CD4-positive, alpha-beta T cell treated with Interferon alpha-2 for 1 hour (primary cell): ENCODE data around the gene STIM2.

Experiments used
- DNase-seq, 2 donors: peaks; one replicate each; pipeline ENCODE4 v3.0.0-alpha.2; 2020 to 2022

The STIM2 gene

GRCh38 chr4:26907731-26908599, 47.3 kb downstream of the STIM2 start:
- no peak for DNase-seq

GRCh38 chr4:26909369-26909768, 48.7 kb downstream of the STIM2 start:
- DNase-seq = no peak

GRCh38 chr4:26911254-26911653, 50.6 kb downstream of the STIM2 start:
- DNase-seq = no peak

- DNase-seq = no peak
These were observed 51.4 kb downstream of the STIM2 start for GRCh38 chr4:26912069-26912468.

GRCh38 chr4:26912810-26913209, 52.2 kb downstream of the STIM2 start:
- DNase-seq = peak in 1 of 2 donors; percentile 34

GRCh38 chr4:26916195-26916594, 55.6 kb downstream of the STIM2 start:
- DNase-seq = no peak

- no peak for DNase-seq
These were observed 70.3 kb downstream of the STIM2 start for GRCh38 chr4:26930964-26931363.

- no peak for DNase-seq
These were observed 70.8 kb downstream of the STIM2 start for GRCh38 chr4:26931451-26931850.

- no peak for DNase-seq
These were observed 71.3 kb downstream of the STIM2 start for GRCh38 chr4:26931966-26932365.

GRCh38 chr4:26935397-26935796, 74.8 kb downstream of the STIM2 start:
- DNase-seq = no peak

- peak in 1 of 2 donors; percentile 26 for DNase-seq
These were observed 75.8 kb downstream of the STIM2 start for GRCh38 chr4:26936284-26937065.

- peak in 1 of 2 donors; percentile 8 for DNase-seq
These were observed 76.5 kb downstream of the STIM2 start for GRCh38 chr4:26937139-26937538.

GRCh38 chr4:26937567-26937966, 76.9 kb downstream of the STIM2 start:
- DNase-seq = no peak

- DNase-seq = no peak
These were observed 77.9 kb downstream of the STIM2 start for GRCh38 chr4:26938516-26938915.

GRCh38 chr4:26941951-26942350, 81.3 kb downstream of the STIM2 start:
- no peak for DNase-seq

GRCh38 chr4:26942871-26943270, 82.2 kb downstream of the STIM2 start:
- DNase-seq = no peak

- no peak for DNase-seq
These were observed 82.8 kb downstream of the STIM2 start for GRCh38 chr4:26943391-26943790.

- no peak for DNase-seq
These were observed 85.2 kb downstream of the STIM2 start for GRCh38 chr4:26945794-26946193.

- no peak for DNase-seq
These were observed 86.7 kb downstream of the STIM2 start for GRCh38 chr4:26947318-26947717.

- no peak for DNase-seq
These were observed 89.8 kb downstream of the STIM2 start for GRCh38 chr4:26950446-26950845.

GRCh38 chr4:26952891-26953290, 92.2 kb downstream of the STIM2 start:
- DNase-seq = no peak

GRCh38 chr4:26953366-26953765, 92.7 kb downstream of the STIM2 start:
- DNase-seq = no peak

GRCh38 chr4:26953770-26954423, 93.3 kb downstream of the STIM2 start:
- DNase-seq = no peak

- no peak for DNase-seq
These were observed 94.6 kb downstream of the STIM2 start for GRCh38 chr4:26955241-26955640.
